RWPE2 (cell line): ENCODE results near the gene FNDC1.

ENCODE experiments used
- ATAC-seq: fragments of 200-7000 bp; cut with Tn5 transposase; 3 replicates; pipeline ENCODE4 v1.9.1; 2021; ENCODE audit warnings: low read depth
- DNase-seq: peaks from one replicate; pipeline ENCODE4 v3.0.0-alpha.2; 2020; ENCODE audit warnings: low spot score
- H3K27ac ChIP-seq: fragments of 450-650 bp; 2 replicates; pipeline ENCODE4 v1.5.1; 2017; ENCODE audit warnings: mild to moderate bottlenecking; ENCODE audit not compliant: poor library complexity, severe bottlenecking
- H3K27me3 ChIP-seq: fragments of 250-450 bp; sonication (Bioruptor Pico); 2 replicates; pipeline ENCODE4 v1.5.1; 2021; ENCODE audit warnings: mild to moderate bottlenecking, moderate library complexity; ENCODE audit not compliant: insufficient read depth, poor library complexity, severe bottlenecking
- H3K36me3 ChIP-seq: fragments of 250-450 bp; sonication (Bioruptor Pico); 2 replicates; pipeline ENCODE4 v1.5.1; 2020; ENCODE audit warnings: low read depth, mild to moderate bottlenecking, moderate library complexity
- H3K4me1 ChIP-seq: fragments of 250-450 bp; sonication (Bioruptor Pico); 2 replicates; pipeline ENCODE4 v1.5.1; 2021; ENCODE audit warnings: mild to moderate bottlenecking, moderate library complexity; ENCODE audit not compliant: insufficient read depth, poor library complexity, severe bottlenecking
- H3K4me3 ChIP-seq: fragments of 250-450 bp; sonication (Bioruptor Pico); 2 replicates; pipeline ENCODE4 v1.5.1; 2021; ENCODE audit warnings: mild to moderate bottlenecking, moderate library complexity; ENCODE audit not compliant: severe bottlenecking
- H3K9me3 ChIP-seq: fragments of 250-450 bp; sonication (Bioruptor Pico); 2 replicates; pipeline ENCODE4 v1.5.1; 2021; ENCODE audit warnings: mild to moderate bottlenecking, moderate library complexity; ENCODE audit not compliant: severe bottlenecking
- TF ChIP-seq, protein P1 (sequence below): fragments of 450-650 bp; IDR thresholded peaks from one replicate; pipeline ENCODE4 v1.5.1; 2017; ENCODE audit warnings: mild to moderate bottlenecking, moderate library complexity; ENCODE audit not compliant: poor library complexity, severe bottlenecking

The FNDC1 gene

DNA sequence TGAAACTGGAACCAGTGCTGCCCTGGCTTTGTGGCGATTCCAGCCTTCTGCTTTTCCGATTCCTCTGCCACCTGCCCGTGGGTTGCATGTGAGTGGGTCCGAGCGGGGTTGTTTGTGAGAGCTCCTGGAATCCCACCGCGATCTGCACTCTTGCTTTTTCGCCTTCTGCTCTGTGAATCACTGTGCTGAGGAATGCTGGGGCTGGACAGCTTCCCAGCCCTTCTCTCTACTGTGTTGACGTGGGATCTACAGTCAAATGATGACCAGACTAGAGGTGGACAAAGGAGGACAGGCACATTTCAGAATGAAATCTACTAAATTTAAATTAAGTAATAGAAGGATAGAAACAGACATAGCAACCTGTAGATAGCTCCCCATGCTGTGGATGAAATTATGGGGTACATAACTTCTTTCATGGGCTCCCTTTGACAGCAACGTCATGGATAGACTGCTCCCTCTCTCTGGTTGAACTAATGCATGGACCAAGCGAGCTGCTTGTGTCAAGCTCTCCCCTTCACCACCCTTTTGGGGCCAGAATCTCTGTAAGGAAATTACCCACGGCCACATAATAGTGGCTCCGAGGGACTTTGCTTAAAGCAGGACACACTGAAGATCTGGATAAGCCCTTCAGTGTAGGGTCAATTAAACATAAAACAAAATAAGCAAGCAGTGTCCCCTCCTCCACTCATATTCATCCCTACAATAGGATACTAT, 2.0 kb downstream of the FNDC1 start:
- Histone ChIP-seq H3K4me1 (no peaks in the 10 kb centered on the region), H3K9me3 (no peaks in the 10 kb centered on the region), H3K4me3 (no peak overlapping the region), H3K27ac (no peak overlapping the region), H3K27me3 (peaks cover 91% of the 10 kb centered on the region), H3K36me3 (no peaks in the 10 kb centered on the region)
- TF ChIP-seq, protein P1, sequence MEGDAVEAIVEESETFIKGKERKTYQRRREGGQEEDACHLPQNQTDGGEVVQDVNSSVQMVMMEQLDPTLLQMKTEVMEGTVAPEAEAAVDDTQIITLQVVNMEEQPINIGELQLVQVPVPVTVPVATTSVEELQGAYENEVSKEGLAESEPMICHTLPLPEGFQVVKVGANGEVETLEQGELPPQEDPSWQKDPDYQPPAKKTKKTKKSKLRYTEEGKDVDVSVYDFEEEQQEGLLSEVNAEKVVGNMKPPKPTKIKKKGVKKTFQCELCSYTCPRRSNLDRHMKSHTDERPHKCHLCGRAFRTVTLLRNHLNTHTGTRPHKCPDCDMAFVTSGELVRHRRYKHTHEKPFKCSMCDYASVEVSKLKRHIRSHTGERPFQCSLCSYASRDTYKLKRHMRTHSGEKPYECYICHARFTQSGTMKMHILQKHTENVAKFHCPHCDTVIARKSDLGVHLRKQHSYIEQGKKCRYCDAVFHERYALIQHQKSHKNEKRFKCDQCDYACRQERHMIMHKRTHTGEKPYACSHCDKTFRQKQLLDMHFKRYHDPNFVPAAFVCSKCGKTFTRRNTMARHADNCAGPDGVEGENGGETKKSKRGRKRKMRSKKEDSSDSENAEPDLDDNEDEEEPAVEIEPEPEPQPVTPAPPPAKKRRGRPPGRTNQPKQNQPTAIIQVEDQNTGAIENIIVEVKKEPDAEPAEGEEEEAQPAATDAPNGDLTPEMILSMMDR: no peak
- DNase-seq: no peak
- ATAC-seq: peak; percentile 37; the same call in 1 of the 3 replicates

DNA sequence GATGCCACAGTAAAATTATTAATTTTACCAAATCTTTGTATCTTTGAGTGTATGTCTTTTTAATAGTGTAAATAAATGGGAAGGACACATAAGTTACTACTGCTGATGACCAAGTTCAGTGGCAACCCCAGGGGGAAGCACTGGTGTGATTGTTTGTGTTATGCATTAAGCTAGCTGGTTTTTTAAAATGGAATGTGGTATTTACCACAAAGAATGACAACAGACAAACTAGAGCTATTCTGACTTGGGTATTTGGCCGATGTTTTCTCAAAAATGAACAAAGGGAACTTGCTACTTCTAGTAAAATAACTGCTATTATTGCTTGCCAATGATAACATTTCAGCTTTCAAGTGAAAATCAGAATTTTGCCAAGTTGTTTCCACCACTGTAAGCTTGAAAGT, 2.9 kb downstream of the FNDC1 start:
- H3K9me3 ChIP-seq: no peaks in the 10 kb centered on the region
- no peak for DNase-seq
- no peak overlapping the region for H3K4me3 ChIP-seq
- H3K36me3 ChIP-seq: no peaks in the 10 kb centered on the region
- H3K27ac ChIP-seq: no peak overlapping the region
- no peaks in the 10 kb centered on the region for H3K4me1 ChIP-seq
- peaks cover 81% of the 10 kb centered on the region for H3K27me3 ChIP-seq
- ATAC-seq: no peak
- TF ChIP-seq, protein P1: no peak

DNA sequence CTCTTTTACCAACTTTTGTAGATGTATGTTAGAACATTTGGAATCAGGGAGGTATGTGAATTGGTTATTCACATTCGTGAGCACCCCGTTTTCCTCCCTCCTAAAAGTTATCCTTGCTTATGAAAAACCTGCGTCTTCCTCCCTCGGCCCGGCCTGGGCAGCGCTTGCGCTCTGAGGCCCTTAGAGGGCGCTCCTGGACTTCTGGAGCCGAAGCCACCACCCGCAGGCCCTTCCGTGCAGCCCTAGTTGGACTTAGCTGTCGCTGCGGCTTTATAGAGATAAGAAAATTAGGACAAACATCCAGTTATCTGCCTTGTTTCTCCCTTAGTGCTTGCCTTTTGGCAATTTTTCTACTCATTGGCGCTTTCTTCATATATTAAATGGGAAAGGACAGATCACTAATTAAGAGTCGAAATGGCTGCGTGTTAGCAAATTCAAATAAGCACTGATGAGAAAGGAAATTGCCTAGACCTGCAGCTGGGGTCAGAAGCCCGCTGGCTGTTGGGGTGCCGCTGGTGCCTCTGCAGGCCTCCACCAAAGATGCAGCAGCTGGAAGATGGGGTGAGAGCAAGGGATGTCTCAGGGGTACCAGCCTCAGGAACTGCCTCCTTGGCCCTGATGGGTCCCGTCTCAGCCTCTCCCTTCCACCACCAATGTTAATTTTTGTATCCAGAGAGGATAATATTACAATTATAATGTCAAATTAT, 5.2 kb downstream of the FNDC1 start:
- no peaks in the 10 kb centered on the region for H3K9me3 ChIP-seq
- H3K4me3 ChIP-seq: no peak overlapping the region
- TF ChIP-seq, protein P1: peak; percentile 88
- H3K27me3 ChIP-seq: peaks cover 62% of the 10 kb centered on the region
- no peaks in the 10 kb centered on the region for H3K36me3 ChIP-seq
- H3K27ac ChIP-seq: no peak overlapping the region
- no peaks in the 10 kb centered on the region for H3K4me1 ChIP-seq
- ATAC-seq (peak; percentile 74), DNase-seq (no peak)

DNA sequence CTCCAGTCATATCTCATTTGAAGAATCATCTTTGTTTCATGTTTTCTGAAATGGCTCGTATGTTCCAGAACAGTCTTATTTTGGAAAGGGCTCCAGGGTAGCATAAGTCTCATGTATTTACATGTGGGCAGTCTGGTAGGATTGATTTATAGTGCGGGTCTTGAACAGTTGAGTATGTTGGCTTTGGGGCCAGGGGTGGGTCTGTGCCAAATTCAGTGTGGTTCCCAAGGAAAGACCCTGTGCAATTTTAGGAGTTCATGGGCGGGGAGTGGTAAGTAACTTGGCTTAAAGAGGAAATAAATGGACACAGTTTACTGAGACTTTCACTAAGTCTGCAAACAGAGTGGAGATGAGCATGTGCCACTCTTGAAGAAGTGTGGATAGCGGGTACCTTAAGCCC, 7.7 kb downstream of the FNDC1 start:
- Histone ChIP-seq H3K4me3 (no peak overlapping the region), H3K27ac (no peak overlapping the region), H3K9me3 (no peaks in the 10 kb centered on the region), H3K27me3 (peaks cover 38% of the 10 kb centered on the region), H3K36me3 (no peaks in the 10 kb centered on the region), H3K4me1 (no peaks in the 10 kb centered on the region)
- no peak for ATAC-seq
- TF ChIP-seq, protein P1: no peak
- no peak for DNase-seq

DNA sequence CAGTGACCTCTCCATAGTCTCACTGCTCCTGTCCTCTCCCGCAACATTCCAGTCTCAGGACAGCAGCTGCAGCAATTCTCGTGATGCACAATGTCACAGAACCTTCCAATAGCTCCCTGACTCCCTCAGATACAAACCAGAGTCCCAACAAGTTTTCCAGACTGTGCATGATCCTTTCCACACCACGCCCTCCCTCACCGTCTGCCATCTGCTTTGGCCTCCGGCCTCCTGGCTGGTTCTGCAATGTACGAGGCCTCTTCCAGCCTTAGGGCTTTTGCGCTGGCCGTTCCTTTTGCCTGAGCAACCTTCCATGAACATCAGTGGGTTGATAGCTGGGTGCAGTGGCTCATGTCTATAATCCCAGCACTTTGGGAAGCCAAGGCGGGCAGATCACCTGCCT, 9.6 kb downstream of the FNDC1 start:
- H3K27ac ChIP-seq: no peak overlapping the region
- H3K27me3 ChIP-seq: peaks cover 19% of the 10 kb centered on the region
- no peaks in the 10 kb centered on the region for H3K4me1 ChIP-seq
- DNase-seq (no peak), ATAC-seq (no peak)
- H3K9me3 ChIP-seq: no peaks in the 10 kb centered on the region
- H3K36me3 ChIP-seq: no peaks in the 10 kb centered on the region
- H3K4me3 ChIP-seq: no peak overlapping the region
- TF ChIP-seq, protein P1: no peak
